ENCODE data around the gene NUDCD3.
"Not testable (repeated sequence)": the region's sequence is repeated elsewhere in the genome, so short reads cannot be mapped to it uniquely, and the experiment has no call there.

Gene NUDCD3

DNA sequence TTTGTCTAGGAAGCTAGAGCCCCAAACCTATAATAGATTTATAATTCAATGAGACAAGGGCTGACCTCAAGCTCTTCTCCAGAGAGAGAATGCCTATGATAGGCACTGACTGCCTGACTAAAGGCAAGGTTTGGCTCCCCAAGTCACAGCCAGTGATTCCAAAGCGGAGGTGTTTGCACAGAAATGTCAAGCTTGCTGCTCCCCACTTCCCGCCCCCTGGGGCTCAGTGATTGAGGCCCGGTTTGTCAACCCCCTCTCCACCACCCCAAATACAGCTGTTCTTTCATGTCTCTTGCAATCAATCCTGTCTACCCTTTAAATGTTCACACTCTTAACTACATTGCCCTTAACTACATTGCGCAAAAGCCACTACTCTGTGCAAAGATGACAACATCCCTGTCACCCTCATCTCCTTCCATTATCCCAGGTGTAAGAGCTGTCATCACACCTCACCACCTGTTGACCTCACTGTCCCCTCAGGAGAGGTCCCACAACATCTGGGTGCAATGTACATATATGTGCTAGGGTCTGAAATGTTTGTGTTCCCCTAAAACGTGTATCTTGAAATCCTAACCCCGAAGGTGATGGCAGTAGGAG, 58.0 kb downstream of the NUDCD3 start:
- H3K27me3 ChIP-seq (ENCODE audit: control insufficient read depth, insufficient read depth, low read length), result no peaks in the 10 kb centered on the region
- no peak overlapping the region for H3K9ac ChIP-seq
- H3K79me2 ChIP-seq, result peaks cover 49% of the 10 kb centered on the region
- H2AFZ ChIP-seq, result no peak overlapping the region
- no peaks in the 10 kb centered on the region for H3K36me3 ChIP-seq (ENCODE audit: control insufficient read depth, insufficient read depth, low read length)
- peaks cover 24% of the 10 kb centered on the region for H3K4me1 ChIP-seq
- H3K4me2 ChIP-seq (ENCODE audit: low read length), result no peak overlapping the region
- H3K4me3 ChIP-seq (ENCODE audit: low read depth, low read length), result no peak overlapping the region
- TF ChIP-seq, protein P1, sequence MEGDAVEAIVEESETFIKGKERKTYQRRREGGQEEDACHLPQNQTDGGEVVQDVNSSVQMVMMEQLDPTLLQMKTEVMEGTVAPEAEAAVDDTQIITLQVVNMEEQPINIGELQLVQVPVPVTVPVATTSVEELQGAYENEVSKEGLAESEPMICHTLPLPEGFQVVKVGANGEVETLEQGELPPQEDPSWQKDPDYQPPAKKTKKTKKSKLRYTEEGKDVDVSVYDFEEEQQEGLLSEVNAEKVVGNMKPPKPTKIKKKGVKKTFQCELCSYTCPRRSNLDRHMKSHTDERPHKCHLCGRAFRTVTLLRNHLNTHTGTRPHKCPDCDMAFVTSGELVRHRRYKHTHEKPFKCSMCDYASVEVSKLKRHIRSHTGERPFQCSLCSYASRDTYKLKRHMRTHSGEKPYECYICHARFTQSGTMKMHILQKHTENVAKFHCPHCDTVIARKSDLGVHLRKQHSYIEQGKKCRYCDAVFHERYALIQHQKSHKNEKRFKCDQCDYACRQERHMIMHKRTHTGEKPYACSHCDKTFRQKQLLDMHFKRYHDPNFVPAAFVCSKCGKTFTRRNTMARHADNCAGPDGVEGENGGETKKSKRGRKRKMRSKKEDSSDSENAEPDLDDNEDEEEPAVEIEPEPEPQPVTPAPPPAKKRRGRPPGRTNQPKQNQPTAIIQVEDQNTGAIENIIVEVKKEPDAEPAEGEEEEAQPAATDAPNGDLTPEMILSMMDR (IDR thresholded peaks at IDR 0.05), result no peak
- H3K9me3 ChIP-seq (ENCODE audit: control insufficient read depth, low read length), result no peaks in the 10 kb centered on the region
- no peak overlapping the region for H3K27ac ChIP-seq

DNA sequence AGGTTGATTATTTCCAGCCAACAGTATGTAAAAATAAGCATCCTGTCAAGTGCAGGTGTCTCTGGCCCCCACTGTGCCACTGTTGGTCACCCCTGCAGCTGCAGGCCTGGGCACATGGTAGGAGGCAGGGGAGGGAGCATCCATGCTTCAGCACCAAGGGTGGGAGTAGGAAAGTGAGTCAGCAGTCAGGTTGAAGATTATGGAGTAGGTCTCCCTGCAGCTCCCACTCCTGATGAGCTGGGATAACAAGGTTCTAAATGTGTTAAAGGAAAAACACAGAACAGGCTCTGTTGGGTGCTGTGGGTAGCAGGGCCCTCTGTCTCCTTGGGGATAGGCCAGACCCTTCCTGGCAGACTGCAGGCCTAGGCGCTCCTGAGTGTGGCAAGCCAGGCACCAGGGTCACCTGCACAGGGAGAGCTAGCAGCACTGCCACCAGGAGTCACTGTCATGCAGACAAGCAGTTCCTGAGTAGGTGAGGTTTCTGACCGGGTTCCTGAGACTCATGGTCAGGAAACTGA, 59.3 kb downstream of the NUDCD3 start:
- H3K4me3 ChIP-seq (ENCODE audit: low read depth, low read length), result no peak overlapping the region
- no peaks in the 10 kb centered on the region for H3K9me3 ChIP-seq (ENCODE audit: control insufficient read depth, low read length)
- H3K36me3 ChIP-seq (ENCODE audit: control insufficient read depth, insufficient read depth, low read length), result no peaks in the 10 kb centered on the region
- no peaks in the 10 kb centered on the region for H3K27me3 ChIP-seq (ENCODE audit: control insufficient read depth, insufficient read depth, low read length)
- H3K4me1 ChIP-seq, result peaks cover 24% of the 10 kb centered on the region
- TF ChIP-seq, protein P1 (IDR thresholded peaks at IDR 0.05), result no peak
- H3K79me2 ChIP-seq, result peaks cover 55% of the 10 kb centered on the region
- H3K27ac ChIP-seq, result peak overlapping the region; percentile 15
- no peak overlapping the region for H3K4me2 ChIP-seq (ENCODE audit: low read length)
- no peak overlapping the region for H2AFZ ChIP-seq
- H3K9ac ChIP-seq, result no peak overlapping the region

DNA sequence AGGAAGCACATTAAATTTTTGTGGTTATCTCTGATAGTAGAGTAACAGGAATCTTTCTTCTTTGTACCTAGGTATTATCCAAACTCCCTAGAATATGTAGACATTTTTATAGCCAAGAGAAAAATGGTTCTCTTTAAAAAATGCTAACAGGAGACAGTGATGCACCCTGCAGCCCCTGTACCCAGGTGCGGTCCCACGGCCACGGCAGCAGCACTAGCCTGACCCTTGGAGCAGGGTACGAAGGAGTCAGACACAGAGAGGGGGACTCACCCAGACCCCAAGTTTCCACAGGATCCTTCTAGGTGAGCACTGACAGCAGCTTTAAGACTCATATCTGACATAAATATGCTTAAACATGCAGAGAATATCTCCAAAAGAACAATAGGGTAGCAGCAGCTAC, 60.4 kb downstream of the NUDCD3 start:
- Histone ChIP-seq H3K4me2 (ENCODE audit: low read length) (no peak overlapping the region), H2AFZ (no peak overlapping the region), H3K79me2 (peaks cover 58% of the 10 kb centered on the region), H3K36me3 (ENCODE audit: control insufficient read depth, insufficient read depth, low read length) (no peaks in the 10 kb centered on the region), H3K9me3 (ENCODE audit: control insufficient read depth, low read length) (no peaks in the 10 kb centered on the region), H3K27me3 (ENCODE audit: control insufficient read depth, insufficient read depth, low read length) (no peaks in the 10 kb centered on the region), H3K4me3 (ENCODE audit: low read depth, low read length) (no peak overlapping the region), H3K9ac (no peak overlapping the region), H3K27ac (no peak overlapping the region), H3K4me1 (peaks cover 24% of the 10 kb centered on the region)
- TF ChIP-seq, protein P1 (IDR thresholded peaks at IDR 0.05), result no peak

DNA sequence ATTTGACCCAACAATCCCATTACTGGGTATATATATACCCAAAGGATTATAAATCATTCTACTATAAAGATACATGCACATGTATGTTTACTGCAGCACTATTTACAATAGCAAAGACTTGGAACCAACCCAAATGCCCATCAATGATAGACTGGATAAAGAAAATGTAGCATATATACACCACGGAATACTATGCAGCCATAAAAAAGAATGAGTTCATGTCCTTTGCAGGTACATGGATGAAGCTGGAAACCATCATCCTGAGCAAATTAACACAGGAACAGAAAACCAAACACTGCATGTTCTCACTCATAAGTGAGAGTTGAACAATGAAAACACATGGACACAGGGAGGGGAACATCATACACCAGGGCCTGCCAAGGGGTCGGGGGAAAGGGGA, 65.7 kb downstream of the NUDCD3 start:
- not testable (repeated sequence) for H3K4me2 ChIP-seq (ENCODE audit: low read length); H3K4me1 ChIP-seq; H3K9ac ChIP-seq; H3K4me3 ChIP-seq (ENCODE audit: low read depth, low read length); H2AFZ ChIP-seq; H3K27me3 ChIP-seq (ENCODE audit: control insufficient read depth, insufficient read depth, low read length); H3K27ac ChIP-seq; H3K9me3 ChIP-seq (ENCODE audit: control insufficient read depth, low read length); H3K36me3 ChIP-seq (ENCODE audit: control insufficient read depth, insufficient read depth, low read length)
- peaks cover 58% of the 10 kb centered on the region for H3K79me2 ChIP-seq

DNA sequence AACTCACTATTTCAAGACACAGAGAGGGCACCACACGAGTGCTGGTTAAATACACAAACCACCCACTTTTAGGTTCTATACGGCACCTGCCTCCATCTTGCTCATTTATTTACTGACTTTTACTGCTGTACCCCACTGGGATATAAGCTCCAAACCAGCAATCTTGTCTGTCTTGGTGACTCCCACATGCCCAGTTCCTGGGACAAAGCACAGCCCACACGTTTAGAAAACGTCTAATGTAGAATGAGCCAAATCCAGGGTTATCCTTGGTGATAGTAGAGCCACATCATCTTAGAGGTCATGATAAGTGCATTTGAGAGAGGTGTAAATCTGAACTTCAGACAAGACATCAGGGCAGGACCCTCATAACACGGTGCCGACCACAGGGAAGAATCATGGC, 73.5 kb downstream of the NUDCD3 start:
- TF ChIP-seq, protein P1 (IDR thresholded peaks at IDR 0.05), result no peak
- no peak overlapping the region for H3K4me3 ChIP-seq (ENCODE audit: low read depth, low read length)

More for the DNA sequence above, 73.5 kb downstream of the NUDCD3 start:
- Histone ChIP-seq H3K4me2 (ENCODE audit: low read length) (no peak overlapping the region), H3K36me3 (ENCODE audit: control insufficient read depth, insufficient read depth, low read length) (no peaks in the 10 kb centered on the region), H3K9ac (no peak overlapping the region), H3K4me1 (peaks cover 21% of the 10 kb centered on the region), H3K27me3 (ENCODE audit: control insufficient read depth, insufficient read depth, low read length) (no peaks in the 10 kb centered on the region), H3K27ac (no peak overlapping the region), H2AFZ (no peak overlapping the region), H3K79me2 (peaks cover 14% of the 10 kb centered on the region), H3K9me3 (ENCODE audit: control insufficient read depth, low read length) (no peaks in the 10 kb centered on the region)

Data from parathyroid adenoma (tissue), 2 donors.